GM12878 (cell line): ENCODE measurements around the gene SPATS2L. TPM values are rescaled to one million over a fixed set of nuclear protein-coding genes. Genes with fewer than 3 reads are reported as not detected.

Experiments used
- BACH1 ChIP-seq: fragments of 450-650 bp; IDR thresholded peaks from 2 replicates; pipeline ENCODE4 v1.6.1; 2017; ENCODE audit warnings: mild to moderate bottlenecking, borderline replicate concordance
- CHD4 ChIP-seq: fragments of 200-600 bp; sonication (generic); IDR thresholded peaks from 2 replicates; pipeline ENCODE4 v1.6.1; 2016; ENCODE audit warnings: mild to moderate bottlenecking
- MAX ChIP-seq: IDR thresholded peaks from 2 replicates; pipeline ENCODE4 v1.6.1; 2012; ENCODE audit warnings: low read depth, low read length, improper control_type of control experiment
- NFYA ChIP-seq: IDR thresholded peaks from 2 replicates; pipeline ENCODE4 v1.6.1; 2011; ENCODE audit warnings: low read depth, mild to moderate bottlenecking, low read length, improper control_type of control experiment, borderline replicate concordance
- NRF1 ChIP-seq: conservative IDR thresholded peaks from 2 replicates; pipeline ENCODE4 v1.6.1; 2011; ENCODE audit warnings: mild to moderate bottlenecking, low read depth, low read length, improper control_type of control experiment
- PBX3 ChIP-seq: IDR thresholded peaks from 2 replicates; pipeline ENCODE4 v1.6.1; 2011; ENCODE audit warnings: mild to moderate bottlenecking, low read depth, low read length, moderate library complexity; ENCODE audit not compliant: insufficient replicate concordance
- PKNOX1 ChIP-seq: fragments of 450-650 bp; IDR thresholded peaks from 2 replicates; pipeline ENCODE4 v1.6.1; 2016; ENCODE audit warnings: mild to moderate bottlenecking
- POLR2AphosphoS5 ChIP-seq: IDR thresholded peaks from 2 replicates; pipeline ENCODE4 v1.6.1; 2011; ENCODE audit warnings: mild to moderate bottlenecking, low read length, inconsistent platforms
- ZBTB33 ChIP-seq: fragments of 450-650 bp; IDR thresholded peaks from 2 replicates; pipeline ENCODE4 v1.6.1; 2017; ENCODE audit warnings: mild to moderate bottlenecking
- ZNF207 ChIP-seq: fragments of 450-650 bp; IDR thresholded peaks from 2 replicates; pipeline ENCODE4 v1.6.1; 2014; ENCODE audit warnings: antibody characterized with exemption, mild to moderate bottlenecking, borderline replicate concordance
- polyA plus RNA-seq, 11 experiments: library from polyadenylated mRNA; depleted of rRNA in 4 of 11; unstranded in 6 of 11; stranded (reverse) in 5 of 11; fragments of >200 nt; fragmentation: Nextera tagmentation in 4 of 11; fragmentation: Illumina TruSeq in 1 of 11; extraction: Ambion mirVana in 4 of 11; extraction: Trizol in 1 of 11; gene quantifications; 1 replicate in 1 of 11; 2 replicates in 10 of 11; pipeline versions ENCODE4 v1.2.1 to v1.2.3, GENCODE V29; 2011 to 2016; ENCODE audit warnings: inconsistent platforms in 2 of 11, missing spikeins in 2 of 11, low read depth in 1 of 11
- total RNA-seq, 4 experiments: library from RNA; depleted of rRNA in 3 of 4; stranded (reverse); fragments of >200 nt in 3 of 4; fragmentation: Illumina TruSeq in 1 of 4; extraction: Trizol in 1 of 4; gene quantifications; 2 replicates each; pipeline versions ENCODE4 v1.2.1 to v1.2.3, GENCODE V29; 2013 to 2021

SPATS2L gene
- total and polyA plus RNA-seq, 10 of the 15 experiments (the other 5 are each of a cell fraction or from before 2014, with no cell fraction given): 5.2 to 30.0 (median 20.1) TPM

GRCh38 chr2:200476836-200477235 is 170.3 kb downstream of the SPATS2L start (continued):
- TF ChIP-seq PBX3 (no peak), CHD4 (no peak), MAX (no peak), ZBTB33 (no peak), NFYA (no peak), ZNF207 (no peak), BACH1 (no peak), POLR2AphosphoS5 (no peak), NRF1 (no peak), PKNOX1 (no peak)
